GM19467 (cell line): ENCODE results near the gene TPK1.
"Not testable (repeated sequence)": the region's sequence is repeated elsewhere in the genome, so short reads cannot be mapped to it uniquely, and the experiment has no call there.

Source experiments
- ATAC-seq: cut with Tn5 transposase; IDR thresholded peaks from one replicate; pipeline ENCODE4 v1.9.1; 2021; ENCODE audit warnings: mild to moderate bottlenecking, moderate library complexity; ENCODE audit not compliant: unreplicated experiment

Gene TPK1

DNA sequence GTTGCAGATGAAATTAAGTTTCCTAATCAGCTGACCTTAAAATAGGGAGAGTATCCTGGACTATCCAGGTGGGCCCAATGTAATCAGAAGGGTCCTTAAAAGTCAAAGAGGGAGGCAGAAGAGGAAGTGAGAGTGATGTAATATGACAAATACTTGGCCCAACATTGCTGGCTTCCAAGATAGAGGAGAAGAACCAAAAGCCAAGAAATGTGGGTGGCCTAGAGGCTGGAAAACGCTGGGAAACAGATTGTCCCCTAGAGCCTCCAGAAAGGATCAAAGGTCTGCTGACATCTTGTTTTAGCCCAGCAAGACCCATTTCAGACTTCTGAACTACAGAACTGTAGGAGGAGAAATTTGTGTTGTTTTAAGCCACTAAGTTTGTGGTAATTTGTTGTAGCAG lies 352.7 kb downstream of the TPK1 start:
- ATAC-seq: no peak

DNA sequence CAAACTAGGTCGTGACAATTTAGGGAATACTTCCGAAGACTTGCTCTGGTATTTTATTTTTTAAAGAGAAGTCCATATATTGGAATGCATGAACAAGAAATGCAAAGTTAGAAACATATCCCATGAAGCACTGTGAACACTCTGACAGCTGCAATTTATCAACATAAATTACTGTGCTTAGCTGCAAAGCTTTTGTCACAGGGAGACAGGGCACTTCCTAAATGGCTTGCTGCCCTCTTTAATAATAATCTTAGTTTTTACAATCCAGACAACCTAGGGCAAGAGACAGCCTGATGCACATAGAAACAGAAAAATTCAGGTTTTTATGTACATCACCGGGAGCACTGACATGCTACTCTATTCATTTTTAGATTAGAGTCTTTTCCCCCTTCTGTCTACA lies 354.0 kb downstream of the TPK1 start:
- ATAC-seq: no peak

DNA sequence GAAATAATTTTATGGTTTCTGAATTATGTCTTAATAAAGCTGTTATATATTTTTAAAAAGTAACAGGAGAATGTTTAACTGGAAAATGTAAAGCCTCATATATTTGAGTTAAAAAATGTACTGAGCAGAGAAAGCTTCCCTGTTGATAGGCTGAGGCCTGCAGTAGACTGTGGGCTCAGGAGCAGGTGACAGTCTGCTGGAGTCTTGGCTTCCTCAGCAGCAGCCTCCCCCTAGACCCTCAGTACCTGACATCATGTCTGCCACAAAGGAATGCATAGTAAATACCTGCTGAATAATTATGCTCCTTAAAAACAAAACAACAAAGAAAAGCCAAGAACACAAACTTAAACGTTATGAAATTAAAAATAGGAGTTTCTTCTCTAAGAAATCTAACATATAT lies 358.5 kb downstream of the TPK1 start:
- no peak for ATAC-seq

DNA sequence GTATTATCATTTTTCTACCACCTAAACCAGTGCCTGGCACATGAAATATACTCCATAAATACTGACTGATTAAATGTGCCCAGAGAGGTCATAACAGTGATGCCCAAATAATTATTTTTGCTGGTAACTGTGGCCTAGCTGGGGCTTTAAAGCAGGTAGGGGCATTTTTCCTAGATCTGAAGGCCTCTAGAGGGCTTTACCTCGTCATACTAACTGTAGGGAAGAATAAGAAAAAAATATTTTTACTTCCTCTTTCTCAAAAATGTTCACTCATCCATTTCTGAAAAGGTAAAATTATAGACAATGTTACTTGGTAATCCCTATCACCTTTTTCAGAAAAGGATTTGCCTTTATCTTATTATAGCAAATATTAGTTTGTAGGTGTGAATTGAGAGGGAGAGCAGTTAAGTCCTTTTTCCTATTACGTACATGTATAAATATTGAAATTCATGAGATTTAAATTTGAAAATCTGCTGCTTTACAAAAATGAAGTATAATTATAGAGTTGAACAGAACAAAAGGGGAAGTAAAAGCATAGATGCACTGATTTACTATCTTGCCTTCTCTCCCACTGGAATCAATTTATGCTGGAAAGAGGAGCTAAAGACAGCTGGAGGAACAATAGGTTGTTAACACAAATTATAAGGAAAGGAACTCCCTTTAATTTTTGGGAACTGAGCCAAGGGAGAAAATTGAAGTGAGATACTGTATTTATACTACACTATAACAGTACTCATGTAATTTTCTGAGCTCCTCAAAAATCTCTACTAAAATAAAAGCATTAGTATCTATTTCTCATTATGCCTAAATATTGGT lies 360.8 kb downstream of the TPK1 start:
- ATAC-seq: no peak

DNA sequence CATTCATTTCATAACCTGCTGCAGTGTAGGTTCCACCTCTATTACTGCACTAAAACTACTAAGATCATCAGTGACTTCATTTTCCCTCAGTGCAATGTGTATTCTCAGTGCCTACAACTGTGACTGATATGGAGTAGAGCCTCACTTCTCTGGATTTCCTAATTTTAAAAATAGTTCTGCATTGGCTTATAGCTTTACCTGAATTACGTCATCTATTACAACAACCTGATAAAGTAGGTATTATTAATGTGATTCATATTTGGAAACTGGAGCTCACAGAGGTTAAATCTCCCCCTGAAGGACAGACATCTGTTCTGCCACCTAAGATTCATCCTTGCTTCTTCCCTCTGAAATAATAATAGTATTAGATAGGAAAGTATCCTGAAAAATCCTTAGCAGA lies 361.5 kb downstream of the TPK1 start:
- ATAC-seq: no peak

DNA sequence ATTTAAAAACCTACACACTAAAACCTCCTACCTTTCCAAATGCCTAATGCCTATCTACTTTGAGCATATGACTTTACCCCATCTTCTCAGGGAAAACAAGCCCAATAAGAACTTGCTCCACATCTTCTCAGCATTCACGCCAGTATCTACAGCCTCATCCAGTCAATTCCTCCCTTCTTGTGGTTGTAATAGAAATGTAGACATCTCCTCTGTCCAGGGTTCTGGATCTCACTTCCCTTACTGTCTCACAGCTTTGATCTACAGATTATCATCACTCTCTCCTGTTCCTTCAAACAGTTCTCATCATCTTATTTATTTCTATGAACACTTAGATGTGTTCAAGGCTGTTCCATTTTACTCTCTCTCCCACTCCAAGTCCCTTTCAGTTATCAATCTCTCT lies 361.9 kb downstream of the TPK1 start:
- no peak for ATAC-seq

DNA sequence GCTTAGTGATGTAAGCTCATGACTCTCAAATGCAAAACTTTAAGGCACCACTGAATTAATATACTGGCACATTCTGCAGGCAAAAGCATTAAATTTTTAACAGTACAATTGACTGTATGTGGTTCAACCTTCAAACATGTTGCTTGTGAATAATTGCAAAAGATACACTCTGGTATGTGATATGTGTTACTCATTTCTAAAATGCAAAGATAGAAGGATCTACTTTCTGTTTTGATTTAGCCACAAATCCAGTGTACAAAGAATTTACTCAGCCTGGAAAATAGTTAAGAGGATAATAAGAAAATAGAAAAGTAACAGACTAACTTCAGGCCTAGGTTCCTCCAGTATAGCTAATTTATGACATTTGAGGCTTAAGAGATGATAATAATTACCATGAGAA lies 365.8 kb downstream of the TPK1 start:
- no peak for ATAC-seq

DNA sequence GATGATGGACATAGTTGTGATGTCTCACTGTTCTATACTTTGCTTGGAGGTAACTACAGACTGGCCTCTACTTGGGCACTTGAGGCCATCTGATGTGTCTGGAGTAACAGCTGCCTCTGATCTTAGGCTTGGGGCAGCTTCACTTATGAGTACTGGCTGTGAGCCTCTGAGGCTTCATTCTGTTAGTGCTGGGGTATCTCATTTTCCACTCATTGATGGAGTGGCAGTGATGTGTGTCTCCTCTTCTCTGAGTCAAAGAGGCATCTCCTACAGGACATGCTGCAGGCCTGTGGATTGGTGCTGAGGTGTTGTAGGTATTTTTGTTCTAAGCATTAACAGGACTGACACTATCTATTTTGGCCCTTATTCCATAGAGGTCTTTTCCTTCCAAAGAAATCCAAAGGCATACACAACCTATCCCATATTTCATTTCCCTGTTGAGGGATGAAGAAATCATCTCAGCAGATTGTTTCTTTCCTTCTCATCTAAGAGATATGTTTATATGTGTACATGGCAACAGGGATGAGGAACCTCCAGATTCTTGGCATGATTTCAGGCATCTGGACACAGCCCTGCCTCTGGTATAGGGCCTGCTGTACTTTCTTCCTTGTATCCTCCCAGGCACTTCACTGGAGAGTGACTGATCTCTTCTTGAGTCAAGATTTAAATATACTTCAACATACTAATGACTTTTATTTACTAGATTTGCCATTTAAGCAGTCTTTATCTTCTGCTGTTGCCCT lies 366.7 kb downstream of the TPK1 start:
- ATAC-seq: no peak

DNA sequence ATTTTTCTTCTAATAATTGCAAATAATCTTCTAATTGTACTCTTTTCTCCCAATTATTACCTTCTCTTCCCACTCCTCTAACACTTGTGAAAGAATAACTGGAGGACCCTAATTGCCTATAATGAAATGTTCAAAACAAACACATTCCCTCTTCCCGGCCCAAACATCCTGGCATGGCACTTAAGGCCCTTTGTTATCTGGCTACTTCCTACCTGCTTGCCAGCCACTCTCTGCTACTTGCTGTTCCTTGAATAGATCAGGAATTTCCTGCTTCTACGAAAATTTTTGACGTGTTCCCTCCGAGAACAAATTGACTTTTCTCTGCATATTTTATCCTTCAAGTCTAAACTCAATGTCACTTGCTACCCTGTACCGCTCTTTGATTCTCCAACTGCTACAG lies 376.2 kb downstream of the TPK1 start:
- no peak for ATAC-seq

DNA sequence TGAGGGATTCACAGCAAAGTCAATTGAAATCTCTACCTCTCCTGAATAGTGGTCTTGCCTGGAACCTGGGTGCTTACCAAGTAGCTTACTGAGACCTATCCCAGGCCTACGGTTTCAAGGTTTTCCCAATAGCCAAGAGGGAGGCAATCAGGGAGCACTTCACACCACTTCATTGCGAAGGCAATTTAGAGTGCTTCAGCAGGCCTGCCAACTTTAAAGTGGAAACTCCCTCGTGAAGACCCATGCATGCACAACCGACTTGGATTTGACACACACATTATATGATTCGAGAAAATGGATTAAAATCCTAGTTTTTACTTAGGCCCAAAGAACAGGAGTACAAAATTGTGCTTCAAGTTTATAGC lies 380.8 kb downstream of the TPK1 start:
- ATAC-seq: no peak

DNA sequence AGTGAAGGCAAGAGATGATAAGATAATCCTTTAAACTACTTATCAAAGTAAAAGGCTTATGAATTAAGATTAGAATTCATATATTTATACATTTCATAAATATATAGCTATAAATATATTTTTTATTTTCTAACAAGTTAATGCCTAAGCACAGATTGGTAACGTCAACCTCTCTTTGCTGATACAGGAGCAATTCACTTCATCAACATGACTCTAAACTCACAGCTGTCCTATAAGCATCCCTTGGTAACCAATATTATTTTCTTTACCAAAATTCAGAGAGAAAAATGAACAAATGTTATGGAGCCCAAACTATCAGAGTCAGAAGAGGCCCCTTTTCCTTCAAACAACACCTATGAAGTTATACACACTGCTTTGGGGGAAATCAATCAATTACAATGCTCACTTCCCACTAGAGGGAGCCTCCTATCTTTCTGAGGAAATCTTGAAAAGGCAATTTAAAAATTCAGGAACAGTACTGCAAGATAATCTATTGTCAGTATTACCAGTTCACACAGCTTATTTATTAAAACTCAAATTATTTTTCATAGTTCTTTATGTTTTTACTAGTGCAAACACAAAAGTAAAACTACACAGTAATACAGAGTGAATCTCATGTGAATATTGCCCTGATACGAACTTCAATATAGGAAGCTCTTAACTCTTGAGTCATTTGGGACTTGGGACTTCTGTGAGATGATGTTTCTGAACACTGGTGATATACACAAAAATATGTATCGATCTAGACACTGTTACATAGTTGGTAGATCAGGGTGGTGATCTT lies 381.4 kb downstream of the TPK1 start:
- ATAC-seq: no peak

DNA sequence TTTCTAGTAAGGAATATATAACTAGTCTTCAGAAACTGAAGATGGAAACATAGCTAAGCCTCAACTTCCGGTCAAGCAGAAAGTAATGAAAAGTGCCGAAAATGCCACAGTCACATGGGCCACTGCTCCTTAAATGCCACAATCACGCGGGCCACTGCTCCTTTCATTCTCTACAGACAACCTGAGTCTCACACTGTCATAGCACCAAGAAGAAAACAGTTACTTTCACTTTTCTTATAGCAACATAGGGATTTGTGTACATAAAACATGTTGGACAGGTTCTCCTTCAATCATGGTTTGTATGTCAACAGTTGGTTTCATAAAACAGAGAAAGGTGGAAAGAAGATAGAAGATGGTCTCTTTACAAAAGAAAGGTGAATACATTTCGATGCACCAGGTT lies 383.8 kb downstream of the TPK1 start:
- ATAC-seq: no peak

DNA sequence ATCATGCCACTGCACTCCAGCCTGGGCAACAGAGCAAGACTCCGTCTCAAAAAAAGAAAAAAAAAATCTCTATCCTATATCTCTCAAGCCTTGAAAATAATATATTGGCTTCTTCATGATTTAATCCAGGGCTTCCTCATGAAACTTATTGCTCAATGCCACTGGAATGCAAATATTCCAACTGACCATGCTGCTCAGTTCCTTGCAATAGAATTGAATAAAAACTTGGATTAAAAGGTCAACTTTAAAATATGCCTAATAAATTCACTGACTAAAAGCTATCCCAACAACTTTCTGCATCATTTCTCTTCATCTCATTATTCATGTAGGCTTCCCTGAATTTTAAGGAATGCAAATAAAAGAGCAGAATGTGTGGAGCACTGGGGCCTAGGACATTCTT lies 390.3 kb downstream of the TPK1 start:
- no peak for ATAC-seq

DNA sequence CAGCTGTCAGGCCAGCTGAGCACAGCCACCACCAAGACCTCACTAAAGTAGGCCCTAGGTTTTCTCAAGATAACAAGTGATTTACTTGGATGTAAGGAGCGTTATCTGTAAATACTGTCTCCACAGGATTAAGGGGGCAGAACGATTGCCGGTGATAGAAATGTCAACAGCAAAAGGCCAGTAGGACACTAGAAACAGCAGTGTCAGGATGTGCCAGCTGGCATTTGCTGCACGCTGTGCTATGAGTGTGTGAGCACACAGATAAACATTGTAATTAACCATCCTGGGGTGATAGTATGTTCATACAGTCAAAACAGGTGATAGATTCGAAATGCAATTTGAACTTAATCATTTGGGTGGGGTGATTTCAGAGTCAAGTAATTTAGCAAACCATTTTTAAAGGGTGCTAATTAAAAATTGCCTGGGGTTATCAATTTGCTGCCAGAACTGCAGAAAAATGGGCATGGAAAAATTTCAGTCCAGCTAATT lies 396.1 kb downstream of the TPK1 start:
- no peak for ATAC-seq

DNA sequence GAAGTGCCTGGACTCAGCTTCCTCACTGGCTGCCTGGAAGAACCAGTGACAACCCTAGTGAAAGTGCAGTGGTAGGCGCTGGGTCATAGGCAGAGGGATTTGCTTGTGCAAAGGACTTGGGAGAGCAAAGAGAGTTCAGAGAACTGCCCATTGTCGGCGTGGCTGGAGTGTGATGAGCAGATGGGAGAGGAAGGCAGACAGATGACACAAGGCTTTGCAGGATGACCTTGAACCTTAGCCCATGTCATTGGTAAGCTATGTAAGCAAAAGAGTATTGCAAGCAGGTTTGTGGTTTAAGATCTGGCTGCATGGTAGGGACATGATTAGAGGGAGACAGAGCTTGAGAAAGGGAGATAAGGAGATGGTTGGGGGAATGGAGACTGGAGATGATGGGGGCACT lies 397.1 kb downstream of the TPK1 start:
- no peak for ATAC-seq

DNA sequence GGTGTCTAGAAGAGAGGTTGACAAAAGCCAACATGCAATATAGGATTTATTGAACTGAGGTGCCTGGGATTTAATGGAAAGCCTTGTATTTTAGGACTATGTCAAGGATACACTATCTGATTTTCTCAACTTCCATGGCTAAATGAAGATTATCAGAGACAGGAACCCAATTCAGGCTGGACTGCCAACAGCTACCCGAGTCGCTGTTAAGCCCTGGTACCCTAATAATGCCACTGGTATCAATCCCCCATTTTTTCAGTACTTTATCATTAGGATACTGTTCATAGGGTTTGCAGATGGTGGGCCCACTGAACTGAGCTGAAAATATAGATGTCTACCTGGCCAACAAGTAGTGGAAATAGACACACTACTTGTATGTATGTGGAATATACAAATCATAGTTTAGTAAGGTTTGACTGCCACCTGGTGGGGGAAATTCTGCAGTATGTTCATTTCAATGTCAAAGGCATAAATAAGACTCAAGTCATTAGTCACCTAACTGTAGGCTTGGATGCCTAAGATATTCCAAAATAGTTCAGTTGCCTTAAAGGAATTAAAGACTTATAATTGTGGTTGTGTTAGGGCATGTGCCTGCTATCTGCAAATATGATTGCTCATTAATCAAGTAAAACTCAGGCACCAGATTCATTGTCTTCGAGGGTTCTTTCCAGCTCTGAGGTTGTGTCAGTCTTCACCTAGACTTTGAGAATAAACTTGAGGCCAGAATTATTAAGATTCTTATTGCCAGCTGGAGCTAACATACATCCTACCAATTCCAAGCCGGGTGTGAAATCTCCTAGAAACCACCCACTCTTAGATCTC lies 398.3 kb downstream of the TPK1 start:
- ATAC-seq: peak; percentile 57

DNA sequence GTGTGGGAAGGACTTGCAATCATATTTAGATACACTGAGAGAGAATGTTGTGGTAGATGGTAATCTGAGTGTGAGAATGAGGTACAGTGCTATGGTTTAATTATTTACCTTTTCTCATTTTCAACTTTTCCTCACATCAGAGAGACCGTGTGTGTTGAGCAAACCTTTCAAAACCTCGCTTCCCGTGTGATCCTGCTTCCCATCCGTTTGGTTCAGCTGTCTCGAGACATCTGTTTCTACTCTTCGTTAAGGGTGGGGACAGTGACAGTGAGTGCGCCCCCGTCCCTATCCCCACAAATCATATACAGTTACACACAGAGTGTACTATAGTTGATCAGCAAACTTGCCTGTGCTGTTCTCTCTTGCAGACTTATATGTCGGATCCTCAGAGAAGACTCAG lies 399.4 kb downstream of the TPK1 start:
- ATAC-seq: no peak

DNA sequence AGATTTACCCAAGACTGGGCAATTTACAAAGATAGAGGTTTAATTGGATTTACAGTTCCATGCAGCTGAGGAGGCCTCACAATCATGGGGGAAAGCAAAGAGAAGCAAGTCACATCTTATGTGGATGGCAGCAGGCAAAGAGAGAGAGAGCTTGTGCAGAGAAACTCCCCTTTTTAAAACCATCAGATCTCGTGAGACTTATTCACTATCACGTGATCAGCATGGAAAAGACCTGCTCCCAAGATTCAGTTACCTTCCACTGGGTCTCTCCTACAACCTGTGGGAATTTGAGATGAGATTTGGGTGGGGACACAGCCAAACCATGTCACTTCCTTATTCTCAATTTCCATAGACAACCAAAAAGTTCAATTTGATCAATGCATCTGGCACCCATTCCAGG lies 407.4 kb downstream of the TPK1 start:
- ATAC-seq: no peak

DNA sequence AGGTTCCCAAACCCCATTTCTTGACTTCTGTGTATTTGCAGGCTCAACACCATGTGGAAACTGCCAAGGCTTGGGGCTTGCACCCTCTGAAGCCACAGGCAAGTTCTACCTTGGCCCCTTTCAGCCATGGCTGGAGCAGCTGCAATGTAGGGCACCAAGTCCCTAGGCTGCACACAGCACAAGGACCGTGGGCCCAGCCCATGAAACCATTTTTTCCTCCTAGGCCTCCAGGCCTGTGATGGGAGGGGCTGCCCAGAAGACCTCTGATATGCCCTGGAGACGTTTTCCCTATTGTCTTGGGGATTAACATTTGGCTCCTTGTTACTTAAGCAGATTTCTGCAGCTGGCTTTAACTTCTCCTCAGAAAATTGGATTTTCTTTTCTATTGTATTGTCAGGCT lies 408.3 kb downstream of the TPK1 start:
- not testable (repeated sequence) for ATAC-seq

DNA sequence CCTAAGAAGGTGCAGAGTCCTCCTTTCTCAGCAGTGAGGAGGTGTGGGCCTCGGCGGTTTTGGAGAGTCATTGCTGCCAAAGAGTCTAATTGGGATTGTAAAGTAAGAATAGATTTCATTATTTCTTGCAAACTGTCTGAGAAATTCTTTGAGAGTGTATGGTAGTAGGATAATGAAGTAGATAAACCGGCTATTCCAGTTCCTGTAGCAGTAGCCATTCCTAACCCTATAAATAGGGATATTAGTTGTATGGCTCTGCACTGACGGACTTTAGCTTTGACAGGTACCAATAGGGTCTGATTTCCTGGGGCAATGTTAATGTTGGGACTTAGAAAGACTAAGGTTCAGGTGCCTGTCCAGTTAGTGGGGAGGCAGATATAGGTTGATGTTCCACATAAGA lies 416.9 kb downstream of the TPK1 start:
- ATAC-seq: not testable (repeated sequence)

DNA sequence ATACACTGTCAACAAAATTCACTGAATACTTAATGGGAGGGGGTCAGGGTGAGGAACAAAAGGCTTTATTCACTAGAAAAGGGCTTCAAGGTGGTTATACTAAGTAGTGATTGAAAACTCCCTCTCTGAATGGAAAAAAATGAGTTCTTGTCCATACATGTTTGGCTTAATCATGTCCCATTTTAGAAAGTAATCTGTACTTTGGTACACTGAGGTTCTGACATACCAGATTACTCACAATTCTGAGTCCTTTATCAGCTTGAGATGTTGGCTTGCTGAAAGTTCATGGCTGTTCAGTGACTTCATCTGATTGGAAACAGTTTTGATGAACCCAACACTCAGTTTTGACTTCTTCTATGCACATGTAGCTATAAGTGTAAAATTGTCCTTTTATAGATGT lies 419.5 kb downstream of the TPK1 start:
- ATAC-seq: no peak
